HG02973 (cell line): ENCODE data around the gene COL9A3.

Experiments
- ATAC-seq: cut with Tn5 transposase; IDR thresholded peaks from one replicate; pipeline ENCODE4 v1.9.1; 2021; ENCODE audit warnings: moderate library complexity; ENCODE audit not compliant: unreplicated experiment

The COL9A3 gene

GRCh38 chr20:62816884-62817873, at the start of gene COL9A3:
TSS of gene COL9A3 (plus strand) at chr20:62817050. CDS start at chr20:62817065, 15 bp downstream.
- no peak for ATAC-seq

- ATAC-seq = no peak
Observed at GRCh38 chr20:62768234-62768546, 48.7 kb upstream of the COL9A3 start.

DNA sequence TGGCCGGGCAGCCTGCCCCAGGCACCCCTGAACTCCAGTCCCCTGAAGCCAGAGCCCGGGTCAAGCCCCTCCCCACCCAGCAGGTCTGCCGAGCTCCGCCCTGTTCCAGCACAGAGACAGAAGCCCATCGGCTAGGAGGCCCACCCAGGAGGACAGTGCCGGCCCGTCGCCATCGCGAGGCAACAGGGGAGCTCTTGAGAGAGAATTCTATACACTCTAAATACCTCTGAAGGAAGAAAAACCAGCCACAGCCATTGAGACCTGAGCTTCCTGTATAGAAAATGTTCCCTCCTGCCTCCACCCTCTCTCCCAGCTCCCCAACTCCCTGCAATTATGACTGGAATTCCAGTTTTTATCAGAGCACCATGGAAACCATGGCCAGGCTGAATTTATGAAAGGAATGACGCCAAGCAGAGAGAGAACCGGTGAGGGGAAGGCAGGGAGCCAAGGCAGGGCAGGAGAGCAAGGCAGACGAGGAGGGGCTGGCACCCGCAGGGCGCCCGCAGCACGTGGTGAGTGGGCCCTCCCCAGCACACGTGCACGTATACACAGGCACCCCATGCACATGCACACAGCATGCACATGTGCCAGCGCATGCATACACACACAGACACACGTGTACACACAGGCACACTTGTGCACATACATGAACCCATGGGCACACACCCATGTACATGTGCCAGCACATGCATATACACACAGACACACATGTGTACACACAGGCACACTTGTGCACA, 48.1 kb upstream of the COL9A3 start:
- no peak for ATAC-seq

DNA sequence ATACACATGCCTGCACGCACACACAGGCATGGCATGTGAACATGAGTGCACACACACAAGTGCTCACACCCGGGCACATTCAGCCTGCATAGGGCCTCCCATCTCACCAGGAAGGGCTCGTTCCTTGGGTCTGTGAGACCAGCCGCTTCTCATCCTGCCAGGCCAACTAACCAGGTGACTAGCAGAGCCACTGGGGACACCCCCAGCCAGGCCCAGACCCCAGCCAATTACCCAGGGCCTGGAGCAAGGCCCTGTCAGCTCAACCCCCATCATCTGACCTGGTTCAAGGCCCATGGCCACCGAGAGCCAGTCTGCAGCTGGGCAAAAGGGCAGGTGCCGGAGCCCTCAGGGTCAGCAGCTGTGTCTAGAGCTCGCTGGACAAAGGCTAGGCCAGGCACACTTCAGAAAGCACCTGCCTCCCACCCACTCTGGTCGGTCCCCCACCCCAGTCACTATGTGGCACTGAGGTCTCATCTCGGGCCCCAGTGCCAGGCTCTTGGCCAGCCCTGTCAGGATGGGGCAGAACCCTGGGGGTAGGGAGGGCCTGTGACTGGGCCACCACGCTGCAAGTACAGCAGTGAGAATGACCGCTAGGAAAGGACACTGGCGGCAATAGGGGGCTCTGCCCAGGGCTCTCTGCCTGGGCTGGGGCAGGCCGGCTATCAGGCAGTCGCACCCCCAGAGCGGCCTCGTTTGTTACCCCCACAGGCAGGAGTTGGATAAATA, 47.3 kb upstream of the COL9A3 start:
- ATAC-seq = no peak

GRCh38 chr20:62770111-62770910, 46.5 kb upstream of the COL9A3 start:
- no peak for ATAC-seq

GRCh38 chr20:62770916-62771315, 45.9 kb upstream of the COL9A3 start:
- ATAC-seq = no peak

GRCh38 chr20:62771396-62772102, 45.3 kb upstream of the COL9A3 start:
- ATAC-seq = no peak

GRCh38 chr20:62772103-62772611, 44.7 kb upstream of the COL9A3 start:
- ATAC-seq = no peak

DNA sequence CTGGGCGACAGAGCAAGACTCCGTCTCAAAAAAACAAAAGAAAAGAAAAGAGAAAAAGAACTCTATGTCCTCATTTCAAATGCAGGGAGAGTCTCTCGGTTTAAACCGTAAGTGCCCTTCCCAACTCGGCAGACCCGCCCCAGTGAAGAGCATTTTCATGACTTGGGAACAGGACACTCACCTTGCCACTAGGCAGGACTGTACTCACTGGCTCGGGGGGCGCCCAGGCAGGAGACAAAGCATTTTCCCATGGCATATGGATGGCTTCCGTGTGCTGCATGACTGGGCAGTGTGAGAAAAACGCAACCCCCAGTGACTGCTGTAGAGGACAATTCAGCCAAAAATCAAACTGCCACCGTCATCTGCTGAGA, 44.2 kb upstream of the COL9A3 start:
- ATAC-seq = no peak

GRCh38 chr20:62772990-62773844, 43.6 kb upstream of the COL9A3 start:
- no peak for ATAC-seq

DNA sequence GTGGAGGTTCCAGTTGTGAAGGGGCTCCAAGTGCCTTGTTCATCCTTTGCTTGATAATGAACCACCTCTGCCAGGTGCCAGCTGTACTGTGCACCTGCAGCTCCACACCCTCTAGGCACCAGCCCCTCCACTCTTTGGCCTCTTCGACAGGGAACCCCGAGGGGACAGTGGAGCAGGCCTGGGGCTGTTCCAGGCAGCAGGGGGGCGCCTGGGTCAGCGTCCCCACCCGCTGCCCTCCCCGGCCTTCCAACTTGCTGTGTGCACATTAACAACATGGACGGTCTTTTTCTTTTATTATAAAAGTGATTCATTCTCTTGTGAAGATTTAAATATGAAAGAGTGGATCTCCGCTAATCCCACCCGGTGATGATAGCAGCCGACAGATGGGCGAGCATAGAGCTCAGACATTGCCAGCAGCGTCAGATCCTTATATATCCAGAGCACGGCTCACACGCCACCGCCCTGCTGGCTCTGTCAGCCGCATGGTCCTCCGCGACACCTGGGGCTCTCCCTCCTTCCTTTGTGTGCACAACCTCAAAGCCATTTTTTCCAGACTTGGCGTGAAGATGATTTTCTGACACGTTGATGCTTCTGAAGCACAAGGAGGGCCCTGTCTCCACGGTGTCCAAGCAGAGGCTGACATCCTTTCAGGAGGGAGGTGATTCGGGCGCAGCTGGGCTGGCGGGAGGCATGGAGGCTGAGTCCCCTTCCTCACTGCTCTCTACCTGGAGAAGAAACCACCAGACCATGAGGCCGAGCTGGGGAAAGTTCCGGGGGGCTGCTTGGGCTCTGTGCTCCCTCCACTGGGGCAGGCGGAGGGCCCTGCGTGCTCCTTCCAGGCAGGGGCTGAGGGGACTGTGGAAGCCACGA, 42.8 kb upstream of the COL9A3 start:
- ATAC-seq = no peak

- no peak for ATAC-seq
Observed at GRCh38 chr20:62774762-62775161, 42.1 kb upstream of the COL9A3 start.

DNA sequence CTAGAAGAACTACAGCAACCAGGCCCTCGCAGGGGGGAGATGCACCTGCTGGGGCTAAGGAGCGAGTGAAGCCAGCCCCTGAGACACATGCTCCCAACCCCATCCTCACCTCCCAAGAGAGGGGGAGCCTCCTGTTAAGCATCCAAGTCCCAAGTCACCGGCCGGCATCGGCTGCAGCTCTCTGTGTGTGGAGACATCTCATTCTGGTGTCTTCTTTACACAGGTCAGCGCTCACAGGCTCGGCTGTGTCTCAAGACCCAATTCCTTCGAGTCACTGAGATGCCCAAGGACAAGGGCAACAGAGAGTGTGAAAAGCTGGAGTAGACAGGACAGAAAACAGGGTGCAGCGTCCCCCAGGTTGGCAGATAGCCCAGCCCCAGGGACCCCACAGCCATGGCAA, 41.6 kb upstream of the COL9A3 start:
- ATAC-seq = no peak

DNA sequence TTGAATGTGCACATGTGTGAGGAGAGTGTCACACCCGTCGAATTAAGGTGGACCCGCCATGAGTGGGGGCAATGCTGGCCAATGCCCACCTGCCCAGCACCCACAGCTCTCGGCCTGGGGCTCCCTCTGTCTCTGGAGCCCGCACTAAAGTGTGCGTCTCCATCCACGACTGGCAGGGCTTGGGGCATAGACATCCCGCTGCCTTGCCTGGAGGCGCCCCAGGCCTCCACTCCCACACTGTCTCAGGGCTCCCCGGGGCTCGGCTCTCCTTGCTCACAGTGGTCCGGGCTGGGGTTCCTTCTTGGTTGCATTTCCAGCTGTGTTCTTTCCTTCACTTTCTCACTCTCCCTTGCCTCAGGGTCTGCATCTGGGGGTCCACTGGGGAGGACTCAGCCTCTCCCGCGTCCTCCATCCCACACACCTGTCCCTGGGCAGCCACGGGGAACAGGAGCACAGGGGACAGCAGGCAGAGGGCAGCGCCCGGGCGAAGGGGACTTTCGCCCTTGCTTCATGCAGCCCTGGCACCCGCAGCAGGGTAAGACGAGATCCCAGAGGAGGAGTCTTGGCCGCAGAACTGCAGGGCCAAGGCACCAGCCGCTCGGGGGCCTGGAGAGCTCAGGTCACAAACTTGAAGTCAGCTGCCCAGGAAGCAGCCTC, 40.7 kb upstream of the COL9A3 start:
- ATAC-seq = no peak

GRCh38 chr20:62776692-62777527, 39.9 kb upstream of the COL9A3 start:
- ATAC-seq = no peak

- no peak for ATAC-seq
Observed at GRCh38 chr20:62777528-62777830, 39.4 kb upstream of the COL9A3 start.

DNA sequence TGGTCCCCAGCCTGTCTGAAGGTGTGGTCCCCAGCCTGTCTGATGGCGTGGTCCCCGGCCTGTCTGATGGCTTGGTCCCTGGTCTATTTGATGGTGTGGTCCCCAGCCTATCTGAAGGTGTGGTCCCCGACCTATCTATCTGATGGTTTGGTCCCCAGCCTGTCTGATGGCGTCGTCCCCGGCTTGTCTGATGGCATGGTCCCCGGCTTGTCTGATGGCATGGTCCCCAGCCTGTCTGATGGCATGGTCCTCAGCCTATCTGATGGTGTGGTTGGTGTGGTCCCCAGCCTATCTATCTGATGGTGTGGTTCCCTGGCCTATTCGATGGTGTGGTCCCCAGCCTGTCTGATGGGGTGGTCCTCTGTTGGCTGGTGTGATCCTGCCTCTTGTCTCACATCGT, 38.8 kb upstream of the COL9A3 start:
- ATAC-seq = no peak
